ENCODE results near the gene USP8. TPM values are rescaled to one million over a fixed set of nuclear protein-coding genes. Genes with fewer than 3 reads are reported as not detected.

USP8 gene
- total RNA-seq, 1 donor from 2014 or later, result 54.5 TPM

Other genes starting within 250 kb of the USP8 start
- gene SLC27A2, start 242.2 kb upstream of the USP8 start, total RNA-seq, result 0.82 TPM in 1 of 2 replicates, not detected in the other
- not detected in 2 replicates for gene HDC, start 158.7 kb upstream of the USP8 start, total RNA-seq
- 33.5 and 35.7 TPM in 2 replicates for gene GABPB1, start 69.2 kb upstream of the USP8 start, total RNA-seq
- gene USP50, start 122.3 kb downstream of the USP8 start, total RNA-seq, result 0.34 TPM in 1 of 2 replicates, not detected in the other

Data from astrocyte (in vitro differentiated cells and primary cell).